Lung (tissue), 12 donors: Measurements from ENCODE around the gene ZNF385C. TPM values are rescaled to one million over a fixed set of nuclear protein-coding genes. Genes with fewer than 3 reads are reported as not detected.
A peak's percentile ranks its signal among the peaks of the same experiment; 100 is the strongest.

Experiments
- ATAC-seq: fragments of 200-7000 bp; cut with Tn5 transposase; one replicate; pipeline ENCODE4 v1.9.1; 2020; ENCODE audit warnings: moderate number of reproducible peaks; ENCODE audit not compliant: insufficient read depth, low FRiP score
- DNase-seq, 3 donors: peaks; one replicate each; pipeline ENCODE4 v3.0.0-alpha.2; 2013 to 2017
- H3K27ac ChIP-seq, 2 donors: one replicate each; pipeline ENCODE4 v1.5.1; 2013; ENCODE audit warnings: mild to moderate bottlenecking in 2 of 2, moderate library complexity in 2 of 2, control low read depth in 1 of 2, inconsistent platforms in 1 of 2, low read depth in 1 of 2, low read length in 1 of 2
- H3K27me3 ChIP-seq, 3 donors: one replicate each; pipeline ENCODE4 v1.5.1; 2013; ENCODE audit warnings: low read length in 2 of 3; ENCODE audit not compliant: control insufficient read depth in 3 of 3, insufficient read depth in 3 of 3
- H3K36me3 ChIP-seq, 4 donors: one replicate each; pipeline ENCODE4 v1.5.1; 2013; ENCODE audit warnings: low read length in 4 of 4, mild to moderate bottlenecking in 1 of 4, moderate library complexity in 1 of 4; ENCODE audit not compliant: control insufficient read depth in 4 of 4, insufficient read depth in 4 of 4
- H3K4me1 ChIP-seq, 5 donors: one replicate each; pipeline ENCODE4 v1.5.1; 2013; ENCODE audit warnings: low read length in 5 of 5, mild to moderate bottlenecking in 2 of 5, moderate library complexity in 1 of 5; ENCODE audit not compliant: control insufficient read depth in 5 of 5, insufficient read depth in 5 of 5
- H3K4me3 ChIP-seq: one replicate; pipeline ENCODE4 v1.5.1; 2013; ENCODE audit warnings: mild to moderate bottlenecking, control low read depth, moderate library complexity
- H3K9ac ChIP-seq, 2 donors: one replicate each; pipeline ENCODE4 v1.5.1; 2013; ENCODE audit warnings: low read length in 2 of 2, control low read depth in 1 of 2; ENCODE audit not compliant: insufficient read depth in 1 of 2
- H3K9me3 ChIP-seq, 4 donors: one replicate each; pipeline ENCODE4 v1.5.1; 2013; ENCODE audit warnings: low read length in 3 of 4, mild to moderate bottlenecking in 1 of 4, moderate library complexity in 1 of 4; ENCODE audit not compliant: control insufficient read depth in 4 of 4, insufficient read depth in 3 of 4
- WGBS, 2 donors: extraction: QIAGEN DNeasy Blood & Tissue Kit; methylation state at CpG; one replicate each; pipeline ENCODE4 v1.1.7; 2013; 5-methylcytosine and 5-hydroxymethylcytosine counted together
- polyA plus RNA-seq, 2 donors: library from polyadenylated mRNA; stranded (reverse); fragments of 200-250 nt; gene quantifications; one replicate each; pipeline ENCODE4 v1.2.1, GENCODE V29; 2013
- total RNA-seq, 2 donors: library from RNA; depleted of rRNA in 1 of 2; stranded (reverse); fragments of >200 nt in 1 of 2; gene quantifications; one replicate each; pipeline ENCODE4 v1.2.1, GENCODE V29; 2014 to 2021
- TF ChIP-seq, protein P1 (sequence below): IDR thresholded peaks from 2 replicates; pipeline ENCODE4 v1.5.1; 2012; ENCODE audit warnings: mild to moderate bottlenecking; ENCODE audit errors: control extremely low read depth, extremely low read depth
- donor health status: control.
- donor health status: control.
- donor health status: Bipolar disorder and iron deficiency.
- donor health status: healthy.
- donor health status: DM: yes; HTN: yes; CAD: no.

ZNF385C gene
- total and polyA plus RNA-seq, 4 donors, result 0.14 to 0.57 (median 0.37) TPM

DNA sequence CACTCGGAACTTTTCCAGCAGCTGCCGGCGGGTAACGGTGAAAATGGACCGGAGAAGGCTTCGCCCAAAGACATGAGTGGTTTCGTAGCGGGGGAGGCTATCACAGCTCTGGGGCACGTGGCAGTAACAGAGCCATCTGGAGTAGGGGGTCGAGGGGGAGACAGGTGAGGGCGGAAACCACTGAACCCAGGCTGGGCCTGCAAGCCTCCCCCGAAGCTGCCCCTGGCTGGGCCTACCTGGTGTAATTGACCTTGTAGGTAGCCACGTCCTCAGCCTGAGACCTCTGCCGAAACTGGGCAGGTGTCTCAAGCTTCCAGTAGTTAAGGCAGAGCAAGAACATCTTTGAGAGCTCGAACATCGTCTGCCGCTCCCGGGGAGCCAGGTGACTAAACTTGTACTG is 21.0 kb upstream of the ZNF385C start:
- H3K27ac ChIP-seq, result no peak overlapping the region
- WGBS, 2 donors, result 93 to 95% methylated on average over 18 of the region's 18 CpGs
- TF ChIP-seq, protein P1, sequence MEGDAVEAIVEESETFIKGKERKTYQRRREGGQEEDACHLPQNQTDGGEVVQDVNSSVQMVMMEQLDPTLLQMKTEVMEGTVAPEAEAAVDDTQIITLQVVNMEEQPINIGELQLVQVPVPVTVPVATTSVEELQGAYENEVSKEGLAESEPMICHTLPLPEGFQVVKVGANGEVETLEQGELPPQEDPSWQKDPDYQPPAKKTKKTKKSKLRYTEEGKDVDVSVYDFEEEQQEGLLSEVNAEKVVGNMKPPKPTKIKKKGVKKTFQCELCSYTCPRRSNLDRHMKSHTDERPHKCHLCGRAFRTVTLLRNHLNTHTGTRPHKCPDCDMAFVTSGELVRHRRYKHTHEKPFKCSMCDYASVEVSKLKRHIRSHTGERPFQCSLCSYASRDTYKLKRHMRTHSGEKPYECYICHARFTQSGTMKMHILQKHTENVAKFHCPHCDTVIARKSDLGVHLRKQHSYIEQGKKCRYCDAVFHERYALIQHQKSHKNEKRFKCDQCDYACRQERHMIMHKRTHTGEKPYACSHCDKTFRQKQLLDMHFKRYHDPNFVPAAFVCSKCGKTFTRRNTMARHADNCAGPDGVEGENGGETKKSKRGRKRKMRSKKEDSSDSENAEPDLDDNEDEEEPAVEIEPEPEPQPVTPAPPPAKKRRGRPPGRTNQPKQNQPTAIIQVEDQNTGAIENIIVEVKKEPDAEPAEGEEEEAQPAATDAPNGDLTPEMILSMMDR, result no peak
- no peak overlapping the region for H3K4me3 ChIP-seq
- H3K4me1 ChIP-seq, result peaks cover 0 to 11% (median 5%) of the 10 kb centered on the region in 5 donors
- no peaks in the 10 kb centered on the region for H3K27me3 ChIP-seq
- peaks cover 0 to 22% (median 12%) of the 10 kb centered on the region in 4 donors for H3K36me3 ChIP-seq
- ATAC-seq, result no peak
- no peak for DNase-seq
- H3K9ac ChIP-seq, result no peak overlapping the region
- no peaks in the 10 kb centered on the region for H3K9me3 ChIP-seq

DNA sequence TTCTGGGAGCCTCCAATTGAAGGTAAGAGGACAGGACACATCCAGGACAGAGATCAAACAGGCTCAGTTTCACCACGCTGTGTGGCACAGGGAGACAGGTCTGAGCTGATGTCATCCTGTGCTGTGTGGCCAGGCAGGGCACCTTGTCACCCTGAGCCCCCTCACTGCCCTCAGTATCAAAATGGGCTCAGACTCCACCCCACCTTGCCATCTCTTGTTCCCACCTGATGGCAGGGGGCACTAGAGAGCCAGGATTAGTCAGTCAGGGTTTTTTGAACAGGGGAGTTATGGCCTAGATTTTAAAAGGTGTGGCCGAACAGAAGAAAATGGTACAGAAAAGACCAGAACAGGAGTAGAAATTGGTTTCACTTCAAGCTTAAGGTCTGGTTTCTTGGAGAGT is 20.3 kb upstream of the ZNF385C start:
- Histone ChIP-seq H3K4me1 (peaks cover 0 to 11% (median 5%) of the 10 kb centered on the region in 5 donors), H3K27me3 (no peaks in the 10 kb centered on the region), H3K9me3 (no peaks in the 10 kb centered on the region), H3K27ac (no peak overlapping the region), H3K36me3 (peaks cover 0 to 21% (median 14%) of the 10 kb centered on the region in 4 donors), H3K4me3 (no peak overlapping the region), H3K9ac (no peak overlapping the region)
- DNase-seq, result no peak
- TF ChIP-seq, protein P1, result peak; percentile 12
- WGBS, 2 donors, result 81 to 91% methylated on average over 2 of the region's 2 CpGs
- ATAC-seq, result no peak

DNA sequence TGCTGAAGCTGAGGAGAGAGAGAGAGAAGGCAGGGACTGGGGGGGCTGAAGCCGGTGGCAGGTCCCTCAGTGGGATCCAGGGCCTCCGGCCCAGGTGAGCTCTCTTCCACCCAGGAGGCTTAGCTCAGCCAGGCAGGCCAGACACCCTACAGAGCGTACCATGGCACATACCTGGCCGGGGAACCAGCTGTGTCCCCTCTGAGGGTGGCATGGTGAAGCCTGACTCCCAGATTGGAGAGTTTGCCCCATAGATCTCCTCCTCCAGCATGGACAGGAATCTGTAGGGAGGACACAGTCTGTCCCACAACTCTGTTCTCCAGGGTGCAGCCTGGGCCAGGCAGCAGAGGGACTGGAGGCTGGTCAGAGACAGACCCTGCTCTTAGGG is 19.8 kb upstream of the ZNF385C start:
- no peak overlapping the region for H3K4me3 ChIP-seq
- no peak overlapping the region for H3K27ac ChIP-seq
- WGBS, 2 donors, result 98% methylated on average over 4 of the region's 4 CpGs
- ATAC-seq (no peak), DNase-seq (no peak)
- no peaks in the 10 kb centered on the region for H3K9me3 ChIP-seq
- H3K9ac ChIP-seq, result no peak overlapping the region
- TF ChIP-seq, protein P1, result no peak
- no peaks in the 10 kb centered on the region for H3K27me3 ChIP-seq
- peaks cover 0 to 21% (median 15%) of the 10 kb centered on the region in 4 donors for H3K36me3 ChIP-seq
- peaks cover 0 to 13% (median 7%) of the 10 kb centered on the region in 5 donors for H3K4me1 ChIP-seq
